GM19043 (cell line): ENCODE measurements around the gene CDK2.
A peak's percentile ranks its signal among the peaks of the same experiment; 100 is the strongest.

Experiments used
- ATAC-seq: cut with Tn5 transposase; IDR thresholded peaks from one replicate; pipeline ENCODE4 v1.9.1; 2021; ENCODE audit warnings: low read depth; ENCODE audit not compliant: unreplicated experiment

Gene CDK2

DNA sequence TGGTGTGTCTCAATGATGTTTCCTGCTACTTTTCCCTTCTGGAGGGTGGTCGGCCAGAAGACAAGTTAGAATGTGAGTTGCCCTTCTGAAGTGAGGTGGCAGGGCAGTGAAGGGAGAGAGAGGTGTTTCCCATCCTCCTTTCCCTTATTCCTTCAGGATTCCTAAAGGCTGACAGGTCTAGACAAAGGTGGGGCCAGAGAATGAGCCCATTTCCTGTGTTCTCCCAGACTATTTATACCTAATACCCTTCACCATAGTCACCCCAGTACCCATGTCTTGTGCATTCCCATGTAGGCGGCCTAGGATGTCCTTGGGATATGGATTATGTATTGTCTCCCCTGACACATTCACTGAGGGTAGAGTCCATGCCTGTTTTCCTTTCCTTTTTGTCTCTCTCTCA lies 28.6 kb upstream of the CDK2 start:
- ATAC-seq, result no peak

- no peak for ATAC-seq
Measured at GRCh38 chr12:55938826-55939501, 27.7 kb upstream of the CDK2 start.

GRCh38 chr12:55940065-55940732 lies 26.4 kb upstream of the CDK2 start:
- ATAC-seq, result peak; percentile 96

- ATAC-seq, result no peak
Measured at GRCh38 chr12:55942055-55942454, 24.6 kb upstream of the CDK2 start.

DNA sequence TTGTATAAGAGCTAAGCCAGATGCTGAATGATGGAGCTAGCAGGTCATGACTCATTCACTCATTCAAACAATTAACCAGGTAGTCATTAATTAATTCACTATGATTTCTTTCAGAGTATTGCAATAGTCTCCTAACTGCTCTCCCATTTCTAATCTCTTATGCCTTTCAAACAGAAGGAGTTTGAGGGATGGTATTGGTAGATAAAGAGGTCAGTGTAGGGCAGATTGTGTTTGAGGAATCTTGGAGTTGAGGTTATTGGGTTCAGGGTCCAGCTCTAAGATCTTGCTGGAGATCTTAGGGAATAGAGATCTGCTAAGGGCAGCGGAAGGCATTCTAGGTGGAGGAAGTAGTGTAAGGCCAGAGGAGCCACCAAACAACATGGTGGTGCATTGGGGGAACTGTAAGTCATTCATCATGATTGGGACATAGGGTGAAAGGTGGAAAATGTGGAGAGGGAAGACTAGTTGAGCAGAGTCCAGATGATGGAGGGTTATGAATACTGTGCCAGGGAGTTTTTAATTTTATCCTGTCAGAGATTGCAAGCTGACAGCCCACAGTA lies 24.0 kb upstream of the CDK2 start:
- ATAC-seq, result no peak

DNA sequence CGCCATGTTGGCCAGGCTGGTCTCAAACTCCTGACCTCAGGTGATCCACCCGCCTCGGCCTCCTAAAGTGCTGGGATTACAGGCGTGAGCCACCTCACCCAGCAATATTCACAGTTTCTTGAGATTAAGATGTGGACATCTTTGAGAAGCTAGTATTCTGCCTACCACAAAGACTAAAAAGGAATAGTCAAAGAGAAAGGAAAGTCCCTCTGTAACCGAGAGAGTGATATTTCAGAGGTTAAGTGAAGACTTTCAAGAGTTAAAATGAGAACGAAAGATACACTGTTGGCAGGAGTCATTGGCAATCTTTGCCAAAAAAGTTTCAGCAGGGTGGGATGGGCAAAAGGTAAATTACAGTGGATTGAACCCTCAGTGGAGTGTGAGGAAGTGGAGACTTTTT lies 20.1 kb upstream of the CDK2 start:
- no peak for ATAC-seq

DNA sequence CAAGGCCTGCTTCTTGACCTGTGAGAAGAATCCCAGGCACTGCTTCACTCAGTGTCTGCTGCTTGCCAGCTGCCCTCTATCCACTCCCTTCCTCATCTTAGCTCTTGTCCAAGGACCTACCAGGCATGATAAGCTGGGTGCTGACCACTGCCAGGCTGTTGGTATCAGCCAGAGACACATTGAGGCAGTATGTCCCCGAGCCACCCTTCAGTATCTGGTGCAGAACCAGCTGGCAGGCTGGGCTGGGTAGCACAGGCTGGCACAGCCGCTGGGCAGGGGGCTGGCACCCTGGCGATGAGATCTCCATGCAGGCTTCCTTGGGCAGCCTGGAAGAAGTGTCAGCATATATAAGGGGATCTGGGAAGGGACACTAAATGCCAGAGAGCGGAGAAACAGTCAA lies 11.3 kb upstream of the CDK2 start:
- no peak for ATAC-seq

- no peak for ATAC-seq
Measured at GRCh38 chr12:55955800-55956508, 10.7 kb upstream of the CDK2 start.

GRCh38 chr12:55957106-55957859 lies 9.3 kb upstream of the CDK2 start:
- ATAC-seq, result no peak

- no peak for ATAC-seq
Measured at GRCh38 chr12:55963760-55964159, 2.9 kb upstream of the CDK2 start.

- no peak for ATAC-seq
Measured at GRCh38 chr12:55965240-55965639, 1.4 kb upstream of the CDK2 start.

DNA sequence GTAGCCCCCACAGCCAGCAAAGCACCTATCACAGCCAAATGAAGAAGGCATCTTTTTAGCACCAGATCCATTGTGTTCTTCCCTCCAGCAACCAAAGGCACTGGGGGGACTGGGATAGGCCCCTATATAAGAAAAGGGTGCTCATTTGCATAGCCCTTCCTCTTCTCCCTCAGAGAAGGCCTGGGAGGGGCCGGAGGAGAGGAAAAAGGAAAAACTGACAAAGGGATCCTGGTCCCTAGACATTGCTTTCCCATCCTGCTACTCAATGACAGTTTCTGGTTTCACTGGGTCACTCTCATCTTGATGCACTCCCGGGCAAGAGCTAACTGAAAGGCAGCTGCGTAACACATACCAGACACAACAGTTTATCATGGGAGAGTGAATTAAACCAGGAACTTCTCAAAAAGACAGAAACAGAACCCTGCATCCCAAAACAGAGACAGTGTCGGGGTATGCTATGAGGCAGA lies 656 bp upstream of the CDK2 start, which contains the start of gene PMEL:
TSS of gene PMEL (minus strand) at position 102 of the 467 bp plus-strand sequence. CDS start at position 71, 31 bp downstream.
- ATAC-seq, result no peak

DNA sequence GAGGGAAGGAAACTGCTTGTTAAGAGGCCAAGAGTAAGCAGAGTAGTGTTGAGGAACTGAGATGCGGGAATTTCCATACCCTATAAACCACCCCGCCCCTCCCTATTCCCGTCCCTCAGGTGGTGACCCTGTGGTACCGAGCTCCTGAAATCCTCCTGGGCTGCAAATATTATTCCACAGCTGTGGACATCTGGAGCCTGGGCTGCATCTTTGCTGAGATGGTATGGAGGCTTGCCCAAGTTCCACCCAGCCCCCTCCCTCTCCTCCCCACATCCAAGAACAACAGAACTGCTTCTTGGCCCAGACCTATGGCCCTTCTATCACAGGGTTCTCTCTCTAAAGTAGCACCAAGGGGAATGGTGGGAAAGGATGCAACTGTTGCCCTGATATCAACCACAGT lies 2.7 kb downstream of the CDK2 start:
- ATAC-seq, result no peak

DNA sequence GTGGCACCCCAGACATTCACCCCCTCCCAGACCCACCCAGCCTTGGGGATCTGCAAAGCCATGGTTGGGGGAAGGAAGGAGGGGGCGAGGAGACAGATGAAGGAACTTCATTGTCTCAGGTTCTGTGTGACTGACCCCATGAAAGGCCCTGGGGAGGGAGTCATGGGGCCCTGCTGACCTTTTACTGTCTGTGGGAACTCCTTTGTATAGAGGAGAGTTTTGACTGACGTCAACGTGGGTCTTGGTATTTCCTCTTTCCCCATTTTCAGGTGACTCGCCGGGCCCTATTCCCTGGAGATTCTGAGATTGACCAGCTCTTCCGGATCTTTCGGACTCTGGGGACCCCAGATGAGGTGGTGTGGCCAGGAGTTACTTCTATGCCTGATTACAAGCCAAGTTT lies 4.1 kb downstream of the CDK2 start:
- no peak for ATAC-seq

DNA sequence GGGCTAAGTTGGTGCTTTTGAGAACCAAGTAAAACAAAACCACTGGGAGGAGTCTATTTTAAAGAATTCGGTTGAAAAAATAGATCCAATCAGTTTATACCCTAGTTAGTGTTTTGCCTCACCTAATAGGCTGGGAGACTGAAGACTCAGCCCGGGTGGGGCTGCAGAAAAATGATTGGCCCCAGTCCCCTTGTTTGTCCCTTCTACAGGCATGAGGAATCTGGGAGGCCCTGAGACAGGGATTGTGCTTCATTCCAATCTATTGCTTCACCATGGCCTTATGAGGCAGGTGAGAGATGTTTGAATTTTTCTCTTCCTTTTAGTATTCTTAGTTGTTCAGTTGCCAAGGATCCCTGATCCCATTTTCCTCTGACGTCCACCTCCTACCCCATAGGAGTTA lies 5.4 kb downstream of the CDK2 start:
- ATAC-seq, result no peak

GRCh38 chr12:55972456-55972855 lies 5.8 kb downstream of the CDK2 start:
- no peak for ATAC-seq

- no peak for ATAC-seq
Measured at GRCh38 chr12:55972911-55973598, 6.4 kb downstream of the CDK2 start.

GRCh38 chr12:55973599-55974307 lies 7.1 kb downstream of the CDK2 start, which contains the start of gene RAB5B:
Gene RAB5B, plus strand, starts transcription at chr12:55974078. Its CDS starts 12,883 bp downstream, at chr12:55986961.
- ATAC-seq, result peak; percentile 89

- ATAC-seq, result no peak
Measured at GRCh38 chr12:55974308-55974730, 7.7 kb downstream of the CDK2 start.
